Measurements from ENCODE around the gene PHLDA3. TPM values are rescaled to one million over a fixed set of nuclear protein-coding genes. Genes with fewer than 3 reads are reported as not detected.
"Not testable (repeated sequence)": the region's sequence is repeated elsewhere in the genome, so short reads cannot be mapped to it uniquely, and the experiment has no call there.

Gene PHLDA3
- total RNA-seq, 6 experiments from 2014 or later, result 1.0 to 10.9 (median 2.7) TPM

DNA sequence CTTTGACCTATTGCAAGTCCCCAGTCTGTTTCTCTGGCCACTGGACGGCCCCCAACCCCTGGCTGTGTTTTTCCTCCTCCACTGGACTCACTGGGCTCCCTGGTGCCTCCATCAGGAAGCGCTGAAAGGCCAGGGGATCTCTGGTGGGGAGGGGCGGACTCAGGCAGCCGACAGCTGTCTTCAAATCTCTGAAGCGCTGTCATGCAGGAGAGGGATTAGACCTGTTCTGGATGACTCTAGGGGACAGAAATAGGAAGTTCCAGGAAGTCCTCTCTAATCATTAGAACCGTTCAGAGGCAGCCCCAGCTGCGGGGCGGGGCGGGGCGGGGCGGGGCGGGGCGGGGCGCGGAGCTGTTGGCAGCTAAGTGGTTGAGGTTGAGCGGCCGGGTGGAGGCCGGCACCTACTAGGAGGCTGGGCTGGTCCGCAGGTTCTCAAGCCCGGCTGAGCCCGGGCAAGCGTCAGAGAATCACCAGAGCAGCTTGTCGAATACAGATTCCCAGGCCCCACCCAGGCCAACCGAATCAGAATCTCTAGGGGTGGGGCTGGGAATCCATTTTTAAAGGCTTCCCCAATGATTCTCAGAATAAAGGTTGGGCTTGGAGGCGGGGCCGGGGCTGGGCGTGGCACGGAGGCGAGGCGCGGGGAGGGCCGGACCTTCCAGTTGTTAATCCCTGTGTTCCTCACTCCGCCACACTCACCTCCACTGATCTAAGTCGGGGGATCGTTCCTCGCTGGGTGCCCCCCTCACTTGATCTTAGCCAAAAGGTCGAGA is 11.4 kb upstream of the PHLDA3 start:
- intact Hi-C loops (cut with DNase I), result loop anchor here in 1 of 2 donors (5.0 kb wide), 1 partner anchor 37 kb away; no protein-coding TSS in a partner anchor
- Histone ChIP-seq H3K27me3 (no peaks in the 10 kb centered on the region), H3K27ac (no peak overlapping the region), H3K4me3 (peak overlapping the region in 2 of 3 donors; percentile 43 to 46), H3K36me3 (peaks cover 0 to 21% (median 7%) of the 10 kb centered on the region in 4 donors), H3K9me3 (no peaks in the 10 kb centered on the region), H3K4me1 (peaks cover 0 to 23% (median 9%) of the 10 kb centered on the region in 4 donors)
- peak; percentile 76 to 85 (median 82) for DNase-seq
- ATAC-seq, result peak; percentile 74 to 81 (median 79)
- WGBS (ENCODE audit: insufficient coverage, low coverage, low lambda C conversion rate, missing lambda C conversion rate), result 8% methylated on average over 8 of the region's 37 CpGs
- TF ChIP-seq, protein P1, sequence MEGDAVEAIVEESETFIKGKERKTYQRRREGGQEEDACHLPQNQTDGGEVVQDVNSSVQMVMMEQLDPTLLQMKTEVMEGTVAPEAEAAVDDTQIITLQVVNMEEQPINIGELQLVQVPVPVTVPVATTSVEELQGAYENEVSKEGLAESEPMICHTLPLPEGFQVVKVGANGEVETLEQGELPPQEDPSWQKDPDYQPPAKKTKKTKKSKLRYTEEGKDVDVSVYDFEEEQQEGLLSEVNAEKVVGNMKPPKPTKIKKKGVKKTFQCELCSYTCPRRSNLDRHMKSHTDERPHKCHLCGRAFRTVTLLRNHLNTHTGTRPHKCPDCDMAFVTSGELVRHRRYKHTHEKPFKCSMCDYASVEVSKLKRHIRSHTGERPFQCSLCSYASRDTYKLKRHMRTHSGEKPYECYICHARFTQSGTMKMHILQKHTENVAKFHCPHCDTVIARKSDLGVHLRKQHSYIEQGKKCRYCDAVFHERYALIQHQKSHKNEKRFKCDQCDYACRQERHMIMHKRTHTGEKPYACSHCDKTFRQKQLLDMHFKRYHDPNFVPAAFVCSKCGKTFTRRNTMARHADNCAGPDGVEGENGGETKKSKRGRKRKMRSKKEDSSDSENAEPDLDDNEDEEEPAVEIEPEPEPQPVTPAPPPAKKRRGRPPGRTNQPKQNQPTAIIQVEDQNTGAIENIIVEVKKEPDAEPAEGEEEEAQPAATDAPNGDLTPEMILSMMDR (IDR thresholded peaks at IDR 0.05), result no peak
- no peak for TF ChIP-seq POLR2A (IDR thresholded peaks at IDR 0.05)

DNA sequence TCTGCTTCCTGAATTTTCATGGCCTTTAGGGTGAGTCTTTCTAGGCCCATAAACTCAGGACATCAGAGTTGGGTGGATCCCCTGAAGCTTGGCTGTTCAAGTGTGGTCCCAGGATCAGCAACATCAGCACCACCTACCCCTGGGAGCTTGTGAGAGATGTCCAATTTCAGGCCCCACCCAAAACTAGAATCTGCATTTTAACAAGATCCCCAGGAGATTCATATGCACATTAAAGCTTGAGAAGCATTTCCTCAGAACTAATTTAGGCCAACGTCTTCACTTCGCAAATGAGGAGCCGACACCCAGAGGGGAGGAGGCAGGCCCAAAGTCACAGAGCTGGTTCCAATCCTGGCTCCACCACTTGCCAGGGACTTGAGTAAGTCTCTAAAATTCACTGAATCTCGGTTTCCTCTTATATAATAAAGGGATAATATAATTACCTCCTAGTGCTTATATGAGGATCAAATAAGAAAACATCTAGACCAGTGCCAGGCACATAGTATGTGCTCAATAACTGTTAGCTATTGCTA is 10.3 kb upstream of the PHLDA3 start:
- Histone ChIP-seq H3K4me1 (peaks cover 0 to 23% (median 9%) of the 10 kb centered on the region in 4 donors), H3K4me3 (no peak overlapping the region), H3K27me3 (no peaks in the 10 kb centered on the region), H3K9me3 (no peaks in the 10 kb centered on the region), H3K36me3 (peaks cover 0 to 9% (median 0%) of the 10 kb centered on the region in 4 donors), H3K27ac (no peak overlapping the region)
- intact Hi-C loops (cut with DNase I), result no loop called here
- ATAC-seq (no peak), DNase-seq (no peak)
- TF ChIP-seq, protein P1 (IDR thresholded peaks at IDR 0.05), result no peak
- no peak for TF ChIP-seq POLR2A (IDR thresholded peaks at IDR 0.05)
- WGBS (ENCODE audit: insufficient coverage, low coverage, low lambda C conversion rate, missing lambda C conversion rate), result 100% methylated on average over 1 of the region's 4 CpGs

DNA sequence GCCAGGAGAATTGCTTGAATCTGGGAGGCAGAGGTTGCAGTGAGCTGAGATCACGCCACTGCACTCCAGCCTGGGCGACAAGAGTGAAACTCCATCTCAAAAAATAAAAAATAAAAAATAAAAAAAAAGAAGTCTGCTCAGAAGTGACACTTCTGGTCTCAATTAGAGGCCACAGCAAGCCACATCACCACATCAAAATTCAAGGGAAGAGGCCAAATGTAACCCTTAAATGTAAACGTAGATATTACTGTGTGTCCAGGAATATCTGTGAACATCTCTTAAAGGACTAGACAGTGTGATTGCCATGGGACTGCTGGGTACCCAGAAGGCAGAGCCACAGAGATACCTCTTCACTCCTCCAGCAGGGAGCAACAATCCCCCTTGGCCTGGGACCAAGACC is 9.7 kb upstream of the PHLDA3 start:
- intact Hi-C loops (cut with DNase I); H3K27me3 ChIP-seq; ATAC-seq; H3K4me3 ChIP-seq; H3K27ac ChIP-seq; H3K36me3 ChIP-seq; H3K9me3 ChIP-seq; DNase-seq: not testable (repeated sequence)
- peaks cover 0 to 23% (median 9%) of the 10 kb centered on the region in 4 donors for H3K4me1 ChIP-seq
- WGBS (ENCODE audit: insufficient coverage, low coverage, low lambda C conversion rate, missing lambda C conversion rate), result 100% methylated on average over 2 of the region's 3 CpGs

DNA sequence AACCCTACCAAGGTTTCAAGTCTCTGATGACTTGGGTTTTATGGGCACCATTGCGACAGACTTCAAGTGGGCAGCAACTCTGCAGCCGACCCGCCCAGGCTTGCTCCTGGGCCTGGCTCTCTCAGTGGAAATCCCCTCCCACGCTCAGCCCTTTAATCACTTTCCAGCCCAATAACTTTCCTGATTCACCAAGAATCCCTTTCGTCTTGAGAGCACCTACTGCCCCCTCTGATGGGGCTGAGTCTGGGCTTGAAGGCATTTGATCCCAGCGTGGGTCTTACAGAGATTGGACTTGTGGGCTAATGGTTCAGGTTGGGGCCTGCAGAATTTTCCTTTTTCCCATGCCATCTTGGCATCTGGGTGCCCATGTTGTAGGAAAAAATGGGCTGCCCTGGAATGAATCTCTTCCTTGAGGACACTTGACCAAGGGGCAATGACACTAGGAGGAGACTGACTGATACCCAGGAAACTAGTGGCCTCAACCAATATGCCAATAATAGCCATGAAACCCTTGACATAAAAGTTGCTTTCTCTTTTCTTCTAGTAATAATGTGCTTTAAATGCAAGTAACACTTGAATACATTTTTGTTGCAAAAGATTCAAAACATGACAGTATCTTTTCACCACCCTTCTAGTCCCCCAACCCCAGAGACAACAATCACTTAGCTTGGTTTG is 7.8 kb upstream of the PHLDA3 start:
- ATAC-seq (no peak), DNase-seq (no peak)
- TF ChIP-seq, protein P1 (IDR thresholded peaks at IDR 0.05), result no peak
- TF ChIP-seq POLR2A (IDR thresholded peaks at IDR 0.05), result no peak
- H3K27me3 ChIP-seq, result no peaks in the 10 kb centered on the region
- H3K9me3 ChIP-seq, result no peaks in the 10 kb centered on the region
- H3K4me1 ChIP-seq, result peaks cover 0 to 14% (median 5%) of the 10 kb centered on the region in 4 donors
- H3K27ac ChIP-seq, result no peak overlapping the region
- no peaks in the 10 kb centered on the region for H3K36me3 ChIP-seq
- no peak overlapping the region for H3K4me3 ChIP-seq
- WGBS (ENCODE audit: insufficient coverage, low coverage, low lambda C conversion rate, missing lambda C conversion rate), result 100% methylated on average over 1 of the region's 6 CpGs
- intact Hi-C loops (cut with DNase I), result no loop called here
